HepG2 (cell line): ENCODE results near the gene NPDC1. TPM values are rescaled to one million over a fixed set of nuclear protein-coding genes. Genes with fewer than 3 reads are reported as not detected.
A peak's percentile ranks its signal among the peaks of the same experiment; 100 is the strongest.

Experiments
- BATF2 ChIP-seq: sonication (generic); formaldehyde crosslinking; IDR thresholded peaks from 2 replicates; pipeline ENCODE4 v1.8.0; 2022; ENCODE audit warnings: mild to moderate bottlenecking, missing genetic modification reagents, moderate library complexity
- CHCHD3 ChIP-seq: sonication (generic); formaldehyde crosslinking; IDR thresholded peaks from 2 replicates; pipeline ENCODE4 v1.8.0; 2022; ENCODE audit warnings: mild to moderate bottlenecking, missing genetic modification reagents, moderate library complexity
- DDIT3 ChIP-seq: sonication (generic); formaldehyde crosslinking; IDR thresholded peaks from 2 replicates; pipeline ENCODE4 v1.4.0; 2020; ENCODE audit warnings: mild to moderate bottlenecking, missing genetic modification reagents
- GATA4 ChIP-seq: sonication (generic); IDR thresholded peaks from 2 replicates; pipeline ENCODE4 v1.6.1; 2016; ENCODE audit warnings: antibody characterized with exemption, low read depth, borderline replicate concordance
- HMGA1 ChIP-seq: sonication (generic); formaldehyde crosslinking; conservative IDR thresholded peaks from 2 replicates; pipeline ENCODE4 v1.4.0; 2020; ENCODE audit warnings: missing genetic modification reagents
- HOXA9 ChIP-seq: sonication (generic); formaldehyde crosslinking; IDR thresholded peaks from 2 replicates; pipeline ENCODE4 v1.8.1; 2022; ENCODE audit warnings: missing genetic modification reagents, mild to moderate bottlenecking, moderate library complexity, borderline replicate concordance
- MTERF4 ChIP-seq: sonication (generic); formaldehyde crosslinking; IDR thresholded peaks from 2 replicates; pipeline ENCODE4 v1.8.0; 2023; ENCODE audit warnings: mild to moderate bottlenecking, missing genetic modification reagents
- PBX3 ChIP-seq: sonication (generic); formaldehyde crosslinking; IDR thresholded peaks from 2 replicates; pipeline ENCODE4 v1.8.1; 2023; ENCODE audit warnings: missing genetic modification reagents, inconsistent platforms, borderline replicate concordance
- SCMH1 ChIP-seq: sonication (generic); formaldehyde crosslinking; IDR thresholded peaks from 2 replicates; pipeline ENCODE4 v1.9.0; 2021; ENCODE audit warnings: missing genetic modification reagents, mild to moderate bottlenecking, borderline replicate concordance
- SOX13 ChIP-seq, 3 experiments: fragments of 450-650 bp in 1 of 3; sonication (generic) in 1 of 3; formaldehyde crosslinking in 1 of 3; IDR thresholded peaks in 2 of 3; conservative IDR thresholded peaks in 1 of 3; 2 replicates each; pipeline versions ENCODE4 v1.5.0 to v1.6.1; 2016 to 2020; ENCODE audit warnings: antibody characterized with exemption in 1 of 3, mild to moderate bottlenecking in 1 of 3, missing compliant biosample characterization in 1 of 3, missing genetic modification reagents in 1 of 3, moderate library complexity in 1 of 3
- TARDBP ChIP-seq: sonication (generic); formaldehyde crosslinking; IDR thresholded peaks from 2 replicates; pipeline ENCODE4 v1.8.0; 2022; ENCODE audit warnings: mild to moderate bottlenecking, missing genetic modification reagents
- ZBTB43 ChIP-seq: sonication (generic); formaldehyde crosslinking; conservative IDR thresholded peaks from 2 replicates; pipeline ENCODE4 v1.4.0; 2020; ENCODE audit warnings: missing genetic modification reagents
- ZKSCAN1 ChIP-seq: fragments of 150-350 bp; IDR thresholded peaks from 2 replicates; pipeline ENCODE4 v1.6.1; 2014; ENCODE audit warnings: low read length
- ZNF20 ChIP-seq: sonication (generic); formaldehyde crosslinking; IDR thresholded peaks from 2 replicates; pipeline ENCODE4 v1.4.0; 2020; ENCODE audit warnings: mild to moderate bottlenecking, moderate library complexity, missing genetic modification reagents
- ZNF770 ChIP-seq: sonication (generic); formaldehyde crosslinking; IDR thresholded peaks from 2 replicates; pipeline ENCODE4 v1.5.0; 2020; ENCODE audit warnings: mild to moderate bottlenecking, missing genetic modification reagents
- ZNF780A ChIP-seq: sonication (generic); formaldehyde crosslinking; IDR thresholded peaks from 2 replicates; pipeline ENCODE4 v1.8.0; 2022; ENCODE audit warnings: mild to moderate bottlenecking, missing genetic modification reagents, moderate library complexity
- ZNF788 ChIP-seq: sonication (generic); formaldehyde crosslinking; IDR thresholded peaks from 2 replicates; pipeline ENCODE4 v1.5.0; 2020; ENCODE audit warnings: mild to moderate bottlenecking, missing genetic modification reagents, borderline replicate concordance
- ZXDC ChIP-seq: sonication (generic); formaldehyde crosslinking; IDR thresholded peaks from 2 replicates; pipeline ENCODE4 v1.5.0; 2020; ENCODE audit warnings: mild to moderate bottlenecking, missing genetic modification reagents
- polyA plus RNA-seq, 8 experiments: library from polyadenylated mRNA; depleted of rRNA in 3 of 8; stranded (reverse) in 7 of 8; unstranded in 1 of 8; fragments of >200 nt; fragmentation: Illumina TruSeq in 4 of 8; extraction: Trizol in 4 of 8; gene quantifications; 2 replicates each; pipeline versions ENCODE4 v1.2.1 to v1.2.3, GENCODE V29; 2011 to 2016; ENCODE audit warnings: low read depth in 4 of 8, missing spikeins in 1 of 8, mixed read lengths in 1 of 8; ENCODE audit not compliant: insufficient read depth in 1 of 8
- total RNA-seq, 5 experiments: library from RNA; depleted of rRNA; stranded (reverse); fragments of >200 nt; fragmentation: Illumina TruSeq; extraction: Trizol; gene quantifications; 2 replicates each; pipeline ENCODE4 v1.2.3, GENCODE V29; 2016; ENCODE audit warnings: low read depth in 1 of 5

Gene NPDC1
- total and polyA plus RNA-seq, 2 of the 13 experiments (the other 11 are each of a cell fraction or from before 2014, with no cell fraction given) = 0.84 to 5.4 TPM

GRCh38 chr9:137054932-137055384 is 9.0 kb upstream of the NPDC1 start (continued):
- no peak; the same call in 1 of the 2 replicates for TF ChIP-seq TARDBP (CRISPR knock-in tag)
- TF ChIP-seq BATF2 (CRISPR knock-in tag) = no peak
- TF ChIP-seq ZKSCAN1 = no peak
- TF ChIP-seq PBX3 (CRISPR knock-in tag) = no peak
- TF ChIP-seq GATA4 = no peak
- TF ChIP-seq ZNF780A = no peak
- no peak; the same call in 1 of the 2 replicates for TF ChIP-seq CHCHD3
- no peak for TF ChIP-seq ZXDC
- no peak for TF ChIP-seq HOXA9
- peak; percentile 34; the same call in 1 of the 2 replicates for TF ChIP-seq ZNF770
- no peak for TF ChIP-seq DDIT3 (CRISPR knock-in tag)
- TF ChIP-seq ZBTB43 = no peak
- no peak for TF ChIP-seq HMGA1 (CRISPR knock-in tag)
- TF ChIP-seq ZNF20 (CRISPR knock-in tag) = no peak
- TF ChIP-seq MTERF4 (CRISPR knock-in tag) = no peak
- TF ChIP-seq ZNF788 (CRISPR knock-in tag) = no peak
- TF ChIP-seq SCMH1 (CRISPR knock-in tag) = no peak
- TF ChIP-seq SOX13 (IDR thresholded peaks at IDR 0.05) = no peak
- TF ChIP-seq SOX13 (CRISPR knock-in tag; conservative IDR thresholded peaks at IDR 0.05 in 1 of 2, IDR thresholded peaks at IDR 0.05 in 1 of 2) = 0 out of 4 replicates have a peak, but pooled peaks of 1 of the 2 experiments have one; percentile 29
